GM12878 (cell line): Measurements from ENCODE around the gene PLA2G2C. TPM values are rescaled to one million over a fixed set of nuclear protein-coding genes. Genes with fewer than 3 reads are reported as not detected.

Experiments
- ATAC-seq: fragments of 200-7000 bp; cut with Tn5 transposase; 3 replicates; pipeline ENCODE4 v1.9.1; 2020; ENCODE audit warnings: mild to moderate bottlenecking, moderate library complexity
- BruUV-seq: library from RNA; stranded (reverse); fragments of 400-500 nt; replicated peaks from 2 replicates; lab custom pipeline; 2021; lab: Mats Ljungman, UMichigan
- CTCF ChIA-PET: fragments of 300-600 bp; sonication (Branson Sonifier 250); formaldehyde crosslinking; extraction: SDS; loops from one replicate; lab custom pipeline; 2021; ENCODE audit warnings: inconsistent platforms; lab: Yijun Ruan, JAX
- POLR2A ChIA-PET: fragments of 350-600 bp; formaldehyde crosslinking; extraction: SDS; loops from one replicate; lab custom pipeline; 2021; ENCODE audit warnings: inconsistent platforms; lab: Charles Lee
- RAD21 ChIA-PET: fragments of 300-600 bp; sonication (Branson Sonifier 250); formaldehyde crosslinking; loops from one replicate; lab custom pipeline; 2023; ENCODE audit warnings: antibody characterized with exemption; ENCODE audit not compliant: unreplicated experiment; lab: Charles Lee
- SMC1A ChIA-PET: fragments of 300-600 bp; sonication (Branson Sonifier 250); formaldehyde crosslinking; loops from one replicate; lab custom pipeline; 2023; ENCODE audit not compliant: unreplicated experiment, uncharacterized antibody; lab: Charles Lee
- DNase-seq: peaks from one replicate; pipeline ENCODE4 v3.0.0-alpha.2; 2011; ENCODE audit warnings: low read depth, low spot score
- FAIRE-seq: peaks from 3 replicates; lab custom pipeline; 2011; peaks lifted over from hg19 to GRCh38; lab: Jason Lieb, UNC
- H2AFZ ChIP-seq: 2 replicates; pipeline ENCODE4 v1.6.0; 2011; ENCODE audit warnings: low read depth, low read length, control low read depth; ENCODE audit not compliant: control insufficient read depth
- H3K27ac ChIP-seq: 2 replicates; pipeline ENCODE4 v1.5.1; 2011; ENCODE audit warnings: control low read depth; ENCODE audit not compliant: control insufficient read depth, insufficient read depth
- H3K27me3 ChIP-seq, 2 experiments: replicated peaks in 1 of 2; 2 replicates each; pipeline versions ENCODE4 v1.6.0 to v1.6.1; 2011; ENCODE audit warnings: low read length in 1 of 2; ENCODE audit not compliant: control insufficient read depth in 2 of 2, insufficient read depth in 2 of 2
- H3K36me3 ChIP-seq, 2 experiments: 2 replicates each; pipeline ENCODE4 v1.5.1; 2011; ENCODE audit warnings: low read length in 1 of 2; ENCODE audit not compliant: control insufficient read depth in 2 of 2, insufficient read depth in 2 of 2
- H3K4me1 ChIP-seq: 2 replicates; pipeline ENCODE4 v1.6.1; 2011; ENCODE audit warnings: mild to moderate bottlenecking, low read length, moderate library complexity, mixed read lengths; ENCODE audit not compliant: control insufficient read depth, insufficient read depth
- H3K4me2 ChIP-seq: 2 replicates; pipeline ENCODE4 v1.6.0; 2011; ENCODE audit warnings: control low read depth; ENCODE audit not compliant: control insufficient read depth, insufficient read depth
- H3K4me3 ChIP-seq: fragments of 200-600 bp; sonication (generic); 2 replicates; pipeline ENCODE4 v1.5.1; 2016
- H3K79me2 ChIP-seq: 2 replicates; pipeline ENCODE4 v1.6.0; 2011; ENCODE audit warnings: low read length; ENCODE audit not compliant: control insufficient read depth, insufficient read depth
- H3K9ac ChIP-seq: 2 replicates; pipeline ENCODE4 v1.8.0; 2011; ENCODE audit warnings: low read length, control low read depth, mixed read lengths; ENCODE audit not compliant: control insufficient read depth, insufficient read depth
- H3K9me3 ChIP-seq: replicated peaks from 3 replicates; pipeline ENCODE4 v1.5.1; 2011; ENCODE audit warnings: mild to moderate bottlenecking, low read length; ENCODE audit not compliant: control insufficient read depth, insufficient read depth
- H4K20me1 ChIP-seq: 2 replicates; pipeline ENCODE4 v1.6.0; 2011; ENCODE audit not compliant: control insufficient read depth, insufficient read depth
- ASH2L ChIP-seq: fragments of 300-600, 200-600 bp; sonication (generic); IDR thresholded peaks from 2 replicates; pipeline ENCODE4 v1.6.1; 2017; ENCODE audit warnings: low read depth, mild to moderate bottlenecking, borderline replicate concordance
- CREM ChIP-seq: IDR thresholded peaks from 2 replicates; pipeline ENCODE4 v1.6.1; 2014; ENCODE audit warnings: antibody characterized with exemption, low read depth
- KDM1A ChIP-seq: fragments of 200-600 bp; sonication (generic); IDR thresholded peaks from 2 replicates; pipeline ENCODE4 v1.6.1; 2016; ENCODE audit warnings: borderline replicate concordance
- MTA3 ChIP-seq: IDR thresholded peaks from 2 replicates; pipeline ENCODE4 v1.6.1; 2012; ENCODE audit warnings: low read length, inconsistent platforms, borderline replicate concordance
- MXI1 ChIP-seq: fragments of 150-350 bp; IDR thresholded peaks from 2 replicates; pipeline ENCODE4 v1.6.1; 2011; ENCODE audit warnings: low read depth, mild to moderate bottlenecking, inconsistent platforms, low read length, improper control_type of control experiment
- NFXL1 ChIP-seq: fragments of 450-650 bp; IDR thresholded peaks from 2 replicates; pipeline ENCODE4 v1.6.1; 2017; ENCODE audit warnings: antibody characterized with exemption, mild to moderate bottlenecking, borderline replicate concordance
- PAX5 ChIP-seq: IDR thresholded peaks from 2 replicates; pipeline ENCODE4 v1.6.1; 2011; ENCODE audit warnings: low read depth, low read length, borderline replicate concordance
- PML ChIP-seq: IDR thresholded peaks from 2 replicates; pipeline ENCODE4 v1.6.1; 2012; ENCODE audit warnings: low read length, inconsistent platforms
- SREBF2 ChIP-seq: IDR thresholded peaks from 2 replicates; pipeline ENCODE4 v1.6.1; 2012; ENCODE audit warnings: mild to moderate bottlenecking, low read length
- YBX1 ChIP-seq: fragments of 450-650 bp; IDR thresholded peaks from 2 replicates; pipeline ENCODE4 v1.6.1; 2016; ENCODE audit warnings: antibody characterized with exemption
- ZBTB4 ChIP-seq: fragments of 450-650 bp; formaldehyde crosslinking; IDR thresholded peaks from 2 replicates; pipeline ENCODE4 v1.4.0; 2022; ENCODE audit warnings: mild to moderate bottlenecking, moderate library complexity
- WGBS: methylation state at CpG from one replicate; pipeline ENCODE4 v1.1.6; 2016; ENCODE audit warnings: low lambda C conversion rate; ENCODE audit not compliant: insufficient replicate concordance, insufficient coverage; ENCODE audit errors: missing lambda C conversion rate; 5-methylcytosine and 5-hydroxymethylcytosine counted together
- in situ Hi-C: fragments of 300-500 bp; cut with MboI; formaldehyde crosslinking; loops from 9 replicates; pipeline ENCODE4 v1.14.3; 2018; ENCODE audit warnings: mixed read lengths
- intact Hi-C: fragments of 100-400 bp; cut with micrococcal nuclease; formaldehyde crosslinking; loops from one replicate; pipeline ENCODE4 v1.14.2; 2022; ENCODE audit not compliant: unreplicated experiment
- polyA plus RNA-seq, 11 experiments: library from polyadenylated mRNA; depleted of rRNA in 4 of 11; unstranded in 6 of 11; stranded (reverse) in 5 of 11; fragments of >200 nt; fragmentation: Nextera tagmentation in 4 of 11; fragmentation: Illumina TruSeq in 1 of 11; extraction: Ambion mirVana in 4 of 11; extraction: Trizol in 1 of 11; gene quantifications; 1 replicate in 1 of 11; 2 replicates in 10 of 11; pipeline versions ENCODE4 v1.2.1 to v1.2.3, GENCODE V29; 2011 to 2016; ENCODE audit warnings: inconsistent platforms in 2 of 11, missing spikeins in 2 of 11, low read depth in 1 of 11
- total RNA-seq, 4 experiments: library from RNA; depleted of rRNA in 3 of 4; stranded (reverse); fragments of >200 nt in 3 of 4; fragmentation: Illumina TruSeq in 1 of 4; extraction: Trizol in 1 of 4; gene quantifications; 2 replicates each; pipeline versions ENCODE4 v1.2.1 to v1.2.3, GENCODE V29; 2013 to 2021
- TF ChIP-seq, protein P1 (sequence below): fragments of 450-650 bp; IDR thresholded peaks from 2 replicates; pipeline ENCODE4 v1.6.1; 2017; ENCODE audit warnings: mild to moderate bottlenecking, low read depth, inconsistent platforms; ENCODE audit not compliant: poor library complexity, severe bottlenecking
- TF ChIP-seq, protein P2 (sequence below): fragments of 450-650 bp; IDR thresholded peaks from 2 replicates; pipeline ENCODE4 v1.6.1; 2017; ENCODE audit warnings: mild to moderate bottlenecking, moderate library complexity

PLA2G2C gene
- total and polyA plus RNA-seq, 10 of the 15 experiments (the other 5 are each of a cell fraction or from before 2014, with no cell fraction given): 0.05 TPM; not detected in 9

GRCh38 chr1:20164694-20165202, 21.6 kb downstream of the PLA2G2C start:
- FAIRE-seq (no peak), DNase-seq (no peak), ATAC-seq (no peak)
- Histone ChIP-seq H4K20me1 (no peaks in the 10 kb centered on the region), H3K27ac (no peak overlapping the region), H3K79me2 (no peaks in the 10 kb centered on the region), H3K36me3 (no peaks in the 10 kb centered on the region), H3K9ac (no peak overlapping the region), H2AFZ (no peak overlapping the region), H3K4me3 (no peak overlapping the region), H3K27me3 (no peaks in the 10 kb centered on the region; a peak in 2 of 4 replicates), H3K9me3 (peaks cover 10% of the 10 kb centered on the region; the same call in 1 of the 3 replicates), H3K4me2 (no peak overlapping the region), H3K4me1 (no peaks in the 10 kb centered on the region)
- intact Hi-C loops: loop anchor here (1.0 kb wide), 1 partner anchor 31 kb away; no protein-coding TSS in a partner anchor
- in situ Hi-C loops: no loop called here
- POLR2A ChIA-PET: no interaction called here
- BruUV-seq: no TSS peak
- CTCF ChIA-PET: interaction anchor here (1.2 to 2.2 kb wide), 3 partner anchors 13 to 29 kb away, joined by 3 to 10 read pairs (median 4); no protein-coding TSS in a partner anchor
- WGBS: 45% methylated on average over 15 of the region's 15 CpGs
- SMC1A ChIA-PET: interaction anchor here (1.0 to 2.3 kb wide), 2 partner anchors 23 to 29 kb away, joined by 3 to 8 read pairs; no protein-coding TSS in a partner anchor
- no peak for TF ChIP-seq PAX5
- TF ChIP-seq NFXL1: no peak
- no peak for TF ChIP-seq CREM
- TF ChIP-seq, protein P1, sequence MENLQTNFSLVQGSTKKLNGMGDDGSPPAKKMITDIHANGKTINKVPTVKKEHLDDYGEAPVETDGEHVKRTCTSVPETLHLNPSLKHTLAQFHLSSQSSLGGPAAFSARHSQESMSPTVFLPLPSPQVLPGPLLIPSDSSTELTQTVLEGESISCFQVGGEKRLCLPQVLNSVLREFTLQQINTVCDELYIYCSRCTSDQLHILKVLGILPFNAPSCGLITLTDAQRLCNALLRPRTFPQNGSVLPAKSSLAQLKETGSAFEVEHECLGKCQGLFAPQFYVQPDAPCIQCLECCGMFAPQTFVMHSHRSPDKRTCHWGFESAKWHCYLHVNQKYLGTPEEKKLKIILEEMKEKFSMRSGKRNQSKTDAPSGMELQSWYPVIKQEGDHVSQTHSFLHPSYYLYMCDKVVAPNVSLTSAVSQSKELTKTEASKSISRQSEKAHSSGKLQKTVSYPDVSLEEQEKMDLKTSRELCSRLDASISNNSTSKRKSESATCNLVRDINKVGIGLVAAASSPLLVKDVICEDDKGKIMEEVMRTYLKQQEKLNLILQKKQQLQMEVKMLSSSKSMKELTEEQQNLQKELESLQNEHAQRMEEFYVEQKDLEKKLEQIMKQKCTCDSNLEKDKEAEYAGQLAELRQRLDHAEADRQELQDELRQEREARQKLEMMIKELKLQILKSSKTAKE: no peak
- no peak for TF ChIP-seq ZBTB4 (CRISPR knock-in tag)
- no peak for TF ChIP-seq KDM1A
- no peak for TF ChIP-seq SREBF2
- no peak for TF ChIP-seq ASH2L
- no peak for TF ChIP-seq YBX1
- TF ChIP-seq, protein P2, sequence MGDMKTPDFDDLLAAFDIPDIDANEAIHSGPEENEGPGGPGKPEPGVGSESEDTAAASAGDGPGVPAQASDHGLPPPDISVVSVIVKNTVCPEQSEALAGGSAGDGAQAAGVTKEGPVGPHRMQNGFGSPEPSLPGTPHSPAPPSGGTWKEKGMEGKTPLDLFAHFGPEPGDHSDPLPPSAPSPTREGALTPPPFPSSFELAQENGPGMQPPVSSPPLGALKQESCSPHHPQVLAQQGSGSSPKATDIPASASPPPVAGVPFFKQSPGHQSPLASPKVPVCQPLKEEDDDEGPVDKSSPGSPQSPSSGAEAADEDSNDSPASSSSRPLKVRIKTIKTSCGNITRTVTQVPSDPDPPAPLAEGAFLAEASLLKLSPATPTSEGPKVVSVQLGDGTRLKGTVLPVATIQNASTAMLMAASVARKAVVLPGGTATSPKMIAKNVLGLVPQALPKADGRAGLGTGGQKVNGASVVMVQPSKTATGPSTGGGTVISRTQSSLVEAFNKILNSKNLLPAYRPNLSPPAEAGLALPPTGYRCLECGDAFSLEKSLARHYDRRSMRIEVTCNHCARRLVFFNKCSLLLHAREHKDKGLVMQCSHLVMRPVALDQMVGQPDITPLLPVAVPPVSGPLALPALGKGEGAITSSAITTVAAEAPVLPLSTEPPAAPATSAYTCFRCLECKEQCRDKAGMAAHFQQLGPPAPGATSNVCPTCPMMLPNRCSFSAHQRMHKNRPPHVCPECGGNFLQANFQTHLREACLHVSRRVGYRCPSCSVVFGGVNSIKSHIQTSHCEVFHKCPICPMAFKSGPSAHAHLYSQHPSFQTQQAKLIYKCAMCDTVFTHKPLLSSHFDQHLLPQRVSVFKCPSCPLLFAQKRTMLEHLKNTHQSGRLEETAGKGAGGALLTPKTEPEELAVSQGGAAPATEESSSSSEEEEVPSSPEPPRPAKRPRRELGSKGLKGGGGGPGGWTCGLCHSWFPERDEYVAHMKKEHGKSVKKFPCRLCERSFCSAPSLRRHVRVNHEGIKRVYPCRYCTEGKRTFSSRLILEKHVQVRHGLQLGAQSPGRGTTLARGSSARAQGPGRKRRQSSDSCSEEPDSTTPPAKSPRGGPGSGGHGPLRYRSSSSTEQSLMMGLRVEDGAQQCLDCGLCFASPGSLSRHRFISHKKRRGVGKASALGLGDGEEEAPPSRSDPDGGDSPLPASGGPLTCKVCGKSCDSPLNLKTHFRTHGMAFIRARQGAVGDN: no peak
- no peak for TF ChIP-seq MTA3
- no peak for TF ChIP-seq MXI1
- TF ChIP-seq PML: no peak
- RAD21 ChIA-PET: no interaction called here
